Measurements from ENCODE around the gene CNOT4.

DNA sequence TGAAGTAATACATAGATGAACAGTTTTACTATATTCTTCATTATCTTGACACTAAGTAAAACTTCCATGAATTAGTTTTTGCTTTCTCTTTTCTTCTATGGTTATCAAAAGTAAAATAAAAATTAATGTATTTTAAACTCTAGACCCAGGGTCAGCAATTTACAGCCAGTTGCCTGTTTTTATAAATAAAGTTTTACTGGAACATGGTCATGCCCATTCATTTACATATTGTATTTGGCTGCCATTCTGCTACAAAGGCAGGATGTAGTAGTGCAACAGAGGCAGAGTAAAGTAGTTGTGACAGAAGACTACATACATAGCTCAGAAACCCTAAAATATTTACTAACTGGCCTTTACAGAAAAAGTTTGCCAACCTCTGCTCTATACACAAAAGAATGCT lies 98.8 kb downstream of the CNOT4 start:
- no peak for TF ChIP-seq CTCF (IDR thresholded peaks at IDR 0.05)
- no peak for TF ChIP-seq POLR2A (IDR thresholded peaks at IDR 0.05)
